ENCODE data around the gene SEC61A1.

The SEC61A1 gene

GRCh38 chr3:128060473-128061381 lies 8.5 kb downstream of the SEC61A1 start:
- DNase-seq: no peak

- DNase-seq: no peak
Observed at GRCh38 chr3:128062033-128062745, 10.0 kb downstream of the SEC61A1 start.

- DNase-seq: no peak
Observed at GRCh38 chr3:128063865-128064264, 11.6 kb downstream of the SEC61A1 start.

GRCh38 chr3:128064962-128065361 lies 12.7 kb downstream of the SEC61A1 start:
- DNase-seq: no peak

GRCh38 chr3:128066114-128066513 lies 13.9 kb downstream of the SEC61A1 start:
- no peak for DNase-seq

GRCh38 chr3:128066676-128067075 lies 14.4 kb downstream of the SEC61A1 start:
- DNase-seq: no peak

- DNase-seq: no peak
Observed at GRCh38 chr3:128067489-128067888, 15.3 kb downstream of the SEC61A1 start.

- DNase-seq: no peak
Observed at GRCh38 chr3:128068156-128068620, 16.0 kb downstream of the SEC61A1 start.

- DNase-seq: no peak
Observed at GRCh38 chr3:128069271-128069670, 17.0 kb downstream of the SEC61A1 start.

- DNase-seq: no peak
Observed at GRCh38 chr3:128070898-128071591, 18.8 kb downstream of the SEC61A1 start.

GRCh38 chr3:128071771-128072453 lies 19.7 kb downstream of the SEC61A1 start:
- DNase-seq: no peak

- no peak for DNase-seq
Observed at GRCh38 chr3:128072454-128073184, 20.4 kb downstream of the SEC61A1 start.

GRCh38 chr3:128073185-128073725 lies 21.0 kb downstream of the SEC61A1 start:
- DNase-seq: no peak

GRCh38 chr3:128073807-128074206 lies 21.6 kb downstream of the SEC61A1 start:
- no peak for DNase-seq

- DNase-seq: no peak
Observed at GRCh38 chr3:128074851-128075521, 22.7 kb downstream of the SEC61A1 start.

- peak; percentile 84 for DNase-seq
Observed at GRCh38 chr3:128075522-128076482, 23.6 kb downstream of the SEC61A1 start.

GRCh38 chr3:128076483-128077201 lies 24.4 kb downstream of the SEC61A1 start:
- no peak for DNase-seq

- DNase-seq: no peak
Observed at GRCh38 chr3:128077202-128077624, 25.0 kb downstream of the SEC61A1 start.

- no peak for DNase-seq
Observed at GRCh38 chr3:128077665-128078064, 25.4 kb downstream of the SEC61A1 start.
